GM18867 (cell line): Measurements from ENCODE around the gene QPRT.
"Not testable (repeated sequence)": the region's sequence is repeated elsewhere in the genome, so short reads cannot be mapped to it uniquely, and the experiment has no call there.

Source experiments
- ATAC-seq: cut with Tn5 transposase; IDR thresholded peaks from one replicate; pipeline ENCODE4 v1.9.1; 2021; ENCODE audit warnings: mild to moderate bottlenecking, moderate library complexity; ENCODE audit not compliant: unreplicated experiment

The QPRT gene

DNA sequence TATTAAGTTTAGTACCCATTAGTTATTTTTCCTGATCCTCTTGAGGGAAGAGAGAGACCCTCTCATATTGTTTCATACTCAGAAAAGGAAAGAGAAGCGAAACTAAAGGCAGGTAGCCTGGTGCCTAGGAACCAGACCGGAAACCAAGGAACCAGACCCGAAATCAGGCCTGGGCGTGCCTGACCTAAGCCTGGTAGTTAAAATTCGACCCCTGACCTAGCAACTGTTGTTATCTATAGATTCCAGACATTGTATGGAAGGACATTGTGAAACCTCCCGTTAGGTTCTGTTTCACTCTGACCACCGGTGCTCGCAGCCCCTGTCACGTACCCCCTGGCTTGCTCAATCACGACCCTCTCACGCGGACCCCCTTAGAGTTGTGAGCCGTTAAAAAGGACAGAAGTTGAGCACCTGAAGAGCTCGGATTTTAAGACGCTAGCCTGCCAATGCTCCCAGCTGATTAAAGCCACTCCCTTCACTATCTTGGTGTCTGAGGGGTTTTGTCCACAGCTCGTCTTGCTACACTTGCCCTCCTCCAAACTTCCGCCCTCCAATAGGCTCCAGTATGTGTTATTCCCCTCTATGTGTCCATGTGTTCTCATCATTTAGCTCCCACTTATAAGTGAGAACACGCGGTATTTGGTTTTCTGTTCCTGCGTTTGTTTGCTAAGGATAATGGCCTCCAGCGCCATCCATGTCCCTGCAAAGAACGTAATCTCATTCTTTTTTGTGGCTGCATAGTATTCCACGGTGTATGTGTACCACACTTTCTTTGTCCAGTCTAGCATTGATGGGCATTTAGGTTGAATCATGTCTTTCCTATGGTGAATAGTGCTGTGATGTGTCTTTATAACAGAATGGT, 10.7 kb downstream of the QPRT start:
- not testable (repeated sequence) for ATAC-seq

DNA sequence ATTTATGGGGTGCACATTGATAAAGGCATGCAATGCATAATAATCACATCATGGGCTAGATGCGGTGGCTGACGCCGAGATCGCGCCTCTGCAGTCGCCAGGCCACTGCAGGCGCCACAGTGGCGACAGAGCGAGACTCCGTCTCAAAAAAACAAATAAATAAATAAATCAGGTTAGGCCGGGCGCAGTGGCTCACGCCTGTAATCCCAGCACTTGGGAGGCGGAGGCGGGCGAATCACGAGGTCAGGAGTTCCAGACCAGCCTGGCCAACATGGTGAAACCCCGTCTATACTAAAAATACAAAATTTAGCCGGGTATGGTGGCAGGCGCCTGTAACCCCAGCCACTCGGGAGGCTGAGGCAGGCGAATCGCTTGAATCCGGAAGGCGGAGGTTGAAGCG, 13.6 kb downstream of the QPRT start:
- not testable (repeated sequence) for ATAC-seq

DNA sequence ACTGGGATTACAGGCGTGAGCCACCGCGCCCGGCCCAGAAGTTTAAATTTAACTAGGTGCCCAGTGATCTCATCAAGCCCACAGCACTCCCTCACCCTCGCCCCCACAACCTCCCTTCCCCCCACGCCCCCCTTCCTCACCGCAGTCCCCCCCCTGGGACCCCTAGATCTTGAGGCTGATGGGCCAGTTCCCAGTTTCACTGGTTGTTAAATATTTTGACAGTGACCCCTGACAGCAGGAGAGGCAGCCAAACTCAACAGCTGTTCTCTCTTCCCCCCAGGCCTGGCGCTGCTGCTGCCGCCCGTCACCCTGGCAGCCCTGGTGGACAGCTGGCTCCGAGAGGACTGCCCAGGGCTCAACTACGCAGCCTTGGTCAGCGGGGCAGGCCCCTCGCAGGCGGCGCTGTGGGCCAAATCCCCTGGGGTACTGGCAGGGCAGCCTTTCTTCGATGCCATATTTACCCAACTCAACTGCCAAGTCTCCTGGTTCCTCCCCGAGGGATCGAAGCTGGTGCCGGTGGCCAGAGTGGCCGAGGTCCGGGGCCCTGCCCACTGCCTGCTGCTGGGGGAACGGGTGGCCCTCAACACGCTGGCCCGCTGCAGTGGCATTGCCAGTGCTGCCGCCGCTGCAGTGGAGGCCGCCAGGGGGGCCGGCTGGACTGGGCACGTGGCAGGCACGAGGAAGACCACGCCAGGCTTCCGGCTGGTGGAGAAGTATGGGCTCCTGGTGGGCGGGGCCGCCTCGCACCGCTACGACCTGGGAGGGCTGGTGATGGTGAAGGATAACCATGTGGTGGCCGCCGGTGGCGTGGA, 15.6 kb downstream of the QPRT start:
- ATAC-seq: no peak

DNA sequence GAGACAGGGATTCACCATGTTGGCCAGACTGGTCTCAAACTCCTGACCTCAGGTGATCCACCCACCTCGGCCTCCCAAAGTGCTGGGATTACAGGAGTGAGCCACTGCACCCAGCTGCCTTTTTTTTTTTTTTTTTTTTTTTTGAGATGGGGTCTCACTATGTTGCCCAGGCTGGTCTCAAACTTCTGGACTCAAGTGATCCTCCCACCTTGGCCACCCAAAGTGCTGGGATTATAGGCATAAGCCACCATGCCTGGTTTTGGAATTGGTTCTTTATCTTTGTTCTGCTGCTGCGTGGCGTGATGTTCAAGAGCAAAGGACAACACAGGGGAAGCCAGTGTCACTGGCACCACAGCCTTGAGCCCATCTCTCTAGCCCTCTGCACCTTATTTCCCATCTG, 16.7 kb downstream of the QPRT start:
- not testable (repeated sequence) for ATAC-seq

DNA sequence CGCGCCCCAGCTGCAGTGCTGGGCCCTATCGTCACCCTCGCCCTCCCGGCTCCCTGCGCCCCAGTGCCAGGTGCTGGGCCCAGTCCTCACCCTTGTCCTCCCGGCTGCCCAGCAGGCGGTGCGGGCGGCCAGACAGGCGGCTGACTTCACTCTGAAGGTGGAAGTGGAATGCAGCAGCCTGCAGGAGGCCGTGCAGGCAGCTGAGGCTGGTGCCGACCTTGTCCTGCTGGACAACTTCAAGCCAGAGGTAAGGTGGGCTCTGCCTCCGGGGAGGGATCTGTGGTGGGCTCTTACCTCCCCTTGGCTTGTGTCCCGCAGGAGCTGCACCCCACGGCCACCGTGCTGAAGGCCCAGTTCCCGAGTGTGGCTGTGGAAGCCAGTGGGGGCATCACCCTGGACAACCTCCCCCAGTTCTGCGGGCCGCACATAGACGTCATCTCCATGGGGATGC, 17.9 kb downstream of the QPRT start:
- no peak for ATAC-seq

DNA sequence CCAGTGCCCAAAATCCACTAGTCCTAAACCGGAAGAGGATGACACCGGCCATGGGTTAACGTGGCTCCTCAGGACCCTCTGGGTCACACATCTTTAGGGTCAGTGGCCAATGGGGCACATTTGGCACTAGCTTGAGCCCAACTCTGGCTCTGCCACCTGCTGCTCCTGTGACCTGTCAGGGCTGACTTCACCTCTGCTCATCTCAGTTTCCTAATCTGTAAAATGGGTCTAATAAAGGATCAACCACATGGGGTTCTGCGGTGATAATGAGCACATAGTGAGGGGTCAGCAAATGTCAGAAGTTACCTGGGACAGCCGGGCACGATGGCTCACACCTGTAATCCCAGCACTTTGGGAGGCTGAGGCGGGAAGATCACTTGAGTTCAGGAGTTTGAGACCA, 18.4 kb downstream of the QPRT start:
- no peak for ATAC-seq

DNA sequence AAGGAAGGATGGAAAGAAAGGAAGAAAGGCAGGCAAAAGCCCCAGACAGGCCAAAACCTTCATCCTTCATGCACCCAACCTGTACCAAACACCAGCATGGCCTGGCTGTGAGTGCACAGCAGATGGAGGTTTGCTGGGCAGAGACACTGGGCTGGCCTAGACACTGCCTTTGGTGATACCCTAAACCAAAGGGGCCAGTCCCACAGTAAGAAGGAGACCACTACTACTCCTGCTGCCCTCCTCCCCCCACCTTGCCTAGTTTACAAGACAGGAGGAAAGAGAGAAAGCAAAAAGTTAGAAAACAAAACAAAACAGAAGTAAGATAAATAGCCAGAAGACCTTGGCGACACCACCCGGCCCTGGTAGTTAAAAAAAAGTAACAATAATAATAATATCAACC, 19.1 kb downstream of the QPRT start:
- no peak for ATAC-seq

DNA sequence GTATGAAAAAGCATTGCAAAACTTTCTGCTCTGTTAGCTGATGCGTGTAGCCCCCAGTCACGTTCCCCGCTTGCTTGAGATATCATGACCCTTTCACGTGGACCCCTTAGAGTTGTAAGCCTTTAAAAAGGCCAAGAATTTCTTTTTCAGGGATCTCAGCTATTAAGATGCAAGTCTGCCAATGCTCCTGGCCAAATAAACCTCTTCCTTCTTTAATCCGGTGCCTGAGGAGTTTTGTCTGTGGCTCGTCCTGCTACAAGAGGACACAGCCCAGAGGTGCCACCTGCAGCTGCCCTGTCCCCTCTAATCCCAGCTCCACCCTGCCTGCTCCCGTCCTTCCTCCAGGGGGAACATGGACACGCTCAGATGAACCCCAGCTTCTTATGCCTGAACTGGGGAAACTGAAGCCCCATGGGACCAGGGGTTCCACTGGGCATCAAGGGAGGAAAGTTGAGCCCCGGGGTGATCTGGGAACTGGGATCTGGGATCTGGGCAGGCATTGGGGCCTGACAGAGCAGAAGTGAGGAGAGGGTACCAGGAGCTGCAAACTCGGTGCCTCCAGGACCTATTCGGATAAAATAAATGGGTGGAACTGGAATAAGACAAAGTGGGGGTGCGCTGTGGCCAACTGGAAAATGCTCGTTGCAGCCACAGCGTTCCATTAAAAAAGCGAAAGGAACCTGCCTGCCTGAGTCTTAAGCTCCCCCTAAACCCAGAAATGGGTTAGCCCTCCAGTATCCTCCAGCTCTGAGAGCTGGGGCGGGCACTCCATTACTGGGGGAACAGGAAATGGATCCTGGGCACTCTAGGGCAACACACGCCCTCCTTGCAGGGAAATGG, 19.7 kb downstream of the QPRT start:
- no peak for ATAC-seq

DNA sequence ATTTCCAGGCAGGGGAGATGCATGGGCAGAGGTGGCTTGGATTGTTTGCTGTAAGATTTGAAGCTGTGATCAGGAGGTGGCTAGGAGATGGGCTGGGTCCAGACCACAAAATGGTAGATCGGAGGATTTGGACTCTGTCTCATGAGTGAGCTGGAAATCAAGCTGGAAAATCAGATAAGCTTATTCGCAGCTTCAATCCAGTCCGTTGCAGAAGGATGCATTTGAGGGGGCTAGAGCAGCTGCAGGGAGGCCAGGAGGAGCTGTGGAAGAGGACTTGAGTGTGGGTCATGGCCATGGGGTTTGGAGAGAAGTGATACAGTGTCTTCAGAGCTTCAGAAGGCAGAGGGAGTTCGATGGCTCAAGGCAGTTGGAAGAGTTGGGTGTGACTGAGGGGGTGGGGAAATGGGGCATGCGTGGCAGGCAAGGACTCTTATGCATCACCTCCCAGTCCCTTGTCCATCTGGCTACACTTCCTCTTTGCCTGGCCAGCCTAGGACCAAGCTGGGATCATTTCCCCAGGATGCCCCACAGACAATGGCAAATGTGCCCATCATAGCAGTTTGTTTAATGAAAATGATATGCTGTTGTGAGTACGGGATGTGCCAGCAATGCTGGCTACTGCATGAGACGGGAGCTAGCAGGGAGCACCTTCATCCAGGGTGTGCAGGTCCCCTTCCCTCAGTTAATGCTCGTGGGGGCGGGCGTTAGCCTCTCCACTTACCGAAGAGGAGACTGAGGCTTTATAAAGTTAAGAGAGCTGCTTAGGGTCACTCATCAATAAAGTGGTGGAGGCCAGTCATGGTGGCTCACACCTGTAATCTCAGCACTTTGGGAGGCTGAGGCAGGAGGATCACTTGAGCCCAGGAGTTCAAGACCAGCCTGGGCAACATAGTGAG, 20.6 kb downstream of the QPRT start:
- no peak for ATAC-seq

DNA sequence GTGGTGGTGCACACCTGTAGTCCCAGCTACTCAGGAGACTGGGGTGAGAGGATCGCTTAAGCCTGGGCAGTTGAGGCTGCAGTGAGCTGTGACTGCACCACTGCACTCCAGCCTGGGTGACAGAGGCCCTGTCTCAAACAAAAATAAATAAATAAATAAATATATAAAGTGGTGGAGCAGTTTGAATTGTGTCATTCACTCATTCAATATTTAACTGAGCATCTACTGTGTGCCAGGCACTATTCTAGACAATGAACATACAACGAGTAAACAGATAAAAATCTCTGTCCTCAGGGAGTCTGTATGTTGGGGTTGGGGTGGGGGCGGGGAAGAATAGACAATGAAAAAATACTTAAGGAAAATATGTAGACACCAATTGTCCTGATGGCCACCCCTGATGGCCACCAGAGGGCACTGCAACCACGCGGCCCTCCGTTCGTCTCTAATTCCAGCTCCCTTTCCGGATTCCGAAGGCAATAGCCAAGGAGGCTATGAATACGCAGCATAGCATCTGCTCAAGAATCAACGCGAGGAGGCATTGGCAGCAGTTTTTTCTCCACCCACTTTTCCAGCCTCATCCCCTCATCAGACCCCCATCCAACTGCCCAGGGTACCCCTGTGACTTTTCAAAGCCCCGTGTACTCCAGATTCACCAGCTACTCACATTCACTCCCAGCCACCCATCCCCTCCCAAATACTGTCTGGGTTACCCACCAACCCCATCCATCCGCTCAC, 21.4 kb downstream of the QPRT start:
- ATAC-seq: no peak

DNA sequence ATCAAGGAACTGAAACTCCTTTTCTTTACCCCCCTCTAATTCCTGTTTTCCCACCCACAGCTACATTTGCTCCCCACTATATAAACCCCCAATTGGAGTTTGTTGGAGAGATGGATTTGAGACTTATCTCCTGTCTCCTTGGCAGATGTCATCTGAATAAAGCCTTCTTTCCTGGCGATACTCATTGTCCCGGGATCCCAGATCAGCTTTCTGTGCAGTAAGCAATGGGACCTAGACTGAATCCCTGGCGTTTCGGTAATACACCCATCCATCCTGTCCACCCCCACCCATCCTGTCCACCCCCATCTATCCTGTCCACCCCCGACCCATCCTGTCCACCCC, 22.2 kb downstream of the QPRT start:
- no peak for ATAC-seq

DNA sequence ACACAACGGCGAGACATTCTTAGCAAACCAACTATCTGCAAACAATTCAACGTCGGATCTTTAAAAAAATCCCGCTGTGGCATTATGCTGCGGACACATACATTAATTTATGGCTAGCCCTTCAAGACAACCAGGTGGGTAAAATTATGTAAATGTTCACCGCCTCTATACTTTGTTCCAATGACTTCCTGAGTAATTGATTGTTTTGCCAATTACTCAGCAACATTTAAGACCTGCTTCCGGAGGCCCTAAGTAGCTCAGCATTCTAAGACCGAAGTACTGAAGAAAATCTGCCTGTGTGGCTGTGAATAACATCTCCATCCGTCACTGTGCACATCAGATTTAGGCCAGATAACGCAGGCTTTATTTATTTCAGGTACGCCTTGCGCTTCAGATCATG, 23.3 kb downstream of the QPRT start:
- no peak for ATAC-seq

DNA sequence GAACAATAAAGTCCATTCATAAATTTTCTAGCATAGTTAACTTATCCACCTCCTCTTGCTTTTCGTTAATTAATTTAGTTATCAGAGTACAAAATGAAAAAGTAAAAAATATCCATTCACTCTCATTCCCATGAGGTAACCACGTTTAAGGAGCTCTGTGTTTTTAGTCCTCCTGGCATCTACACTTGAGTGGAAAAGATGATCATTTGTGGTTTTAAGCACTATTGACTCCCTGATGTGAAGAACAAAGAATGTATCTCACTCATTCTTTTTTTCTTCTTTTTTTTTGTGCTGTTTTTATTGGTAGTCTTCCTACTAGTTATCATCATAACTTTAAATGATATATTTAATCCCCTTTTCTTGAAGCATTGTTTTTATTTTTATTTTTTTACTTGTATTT, 26.1 kb downstream of the QPRT start:
- no peak for ATAC-seq

DNA sequence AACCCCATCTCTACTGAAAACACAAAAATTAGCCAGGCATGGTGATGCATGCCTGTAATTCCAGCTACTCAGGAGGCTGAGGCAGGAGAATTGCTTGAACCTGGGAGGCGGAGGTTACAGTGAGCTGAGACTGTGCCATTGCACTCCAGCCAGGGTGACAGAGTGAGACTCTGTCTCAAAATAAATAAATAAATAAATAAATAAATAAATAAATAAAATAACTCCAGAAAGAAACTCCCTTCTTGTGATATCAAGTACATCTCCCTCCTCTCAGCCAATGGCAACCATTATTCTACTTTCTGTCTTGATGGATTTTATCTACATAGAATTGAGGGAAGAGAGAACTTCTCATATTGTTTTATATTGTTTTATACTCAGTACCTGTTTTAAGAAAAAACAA, 28.2 kb downstream of the QPRT start:
- not testable (repeated sequence) for ATAC-seq

DNA sequence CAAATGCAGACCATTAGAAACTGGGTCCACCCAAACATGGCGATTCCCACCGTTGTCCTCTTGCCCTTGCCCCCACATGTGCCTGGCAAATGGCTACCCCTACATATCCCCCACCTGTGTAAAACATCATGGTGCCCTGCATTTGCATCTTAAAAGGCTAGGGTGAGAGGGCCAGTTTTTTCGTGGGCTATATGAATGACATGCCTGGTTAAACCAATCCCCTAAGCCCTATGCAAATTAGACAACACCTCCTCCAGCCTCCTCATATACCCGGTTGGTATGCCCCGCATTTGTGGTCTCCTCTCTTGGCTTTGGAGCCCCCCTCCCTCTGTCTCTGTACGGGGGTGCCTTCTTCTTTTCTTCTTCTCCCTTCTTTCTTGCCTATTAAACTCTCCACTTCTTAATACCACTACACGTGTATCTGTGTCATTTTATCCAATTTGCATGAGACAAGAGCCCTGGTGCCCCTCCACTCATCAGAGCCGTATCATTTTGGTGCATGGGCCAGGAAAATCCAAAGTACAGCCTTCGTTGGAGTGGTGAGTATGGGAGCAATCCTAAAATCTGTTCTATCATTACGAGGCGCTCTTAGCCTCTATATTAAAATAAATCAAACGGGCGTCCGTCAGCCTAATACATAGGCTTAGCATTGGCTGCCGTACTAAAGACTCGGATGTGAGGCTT, 30.1 kb downstream of the QPRT start:
- no peak for ATAC-seq

DNA sequence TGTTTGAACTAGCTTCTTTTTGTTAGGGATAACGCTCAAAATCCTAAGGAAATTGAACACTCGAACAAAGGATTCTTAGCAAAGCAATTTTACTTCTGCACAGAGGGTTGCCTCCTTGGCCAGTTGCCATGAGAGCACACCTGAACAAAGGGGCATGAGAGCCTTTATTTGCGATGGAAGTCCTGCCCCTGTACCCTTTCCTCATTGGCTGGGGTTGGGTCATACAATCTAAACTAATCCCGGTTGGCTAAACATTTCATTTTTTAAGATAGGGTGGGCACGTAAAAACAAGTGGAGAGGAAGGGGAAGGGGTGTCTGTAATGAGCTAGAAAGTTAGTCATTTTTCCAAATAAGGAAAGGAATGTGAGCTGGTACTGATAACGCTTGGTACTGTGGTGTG, 30.7 kb downstream of the QPRT start:
- not testable (repeated sequence) for ATAC-seq

DNA sequence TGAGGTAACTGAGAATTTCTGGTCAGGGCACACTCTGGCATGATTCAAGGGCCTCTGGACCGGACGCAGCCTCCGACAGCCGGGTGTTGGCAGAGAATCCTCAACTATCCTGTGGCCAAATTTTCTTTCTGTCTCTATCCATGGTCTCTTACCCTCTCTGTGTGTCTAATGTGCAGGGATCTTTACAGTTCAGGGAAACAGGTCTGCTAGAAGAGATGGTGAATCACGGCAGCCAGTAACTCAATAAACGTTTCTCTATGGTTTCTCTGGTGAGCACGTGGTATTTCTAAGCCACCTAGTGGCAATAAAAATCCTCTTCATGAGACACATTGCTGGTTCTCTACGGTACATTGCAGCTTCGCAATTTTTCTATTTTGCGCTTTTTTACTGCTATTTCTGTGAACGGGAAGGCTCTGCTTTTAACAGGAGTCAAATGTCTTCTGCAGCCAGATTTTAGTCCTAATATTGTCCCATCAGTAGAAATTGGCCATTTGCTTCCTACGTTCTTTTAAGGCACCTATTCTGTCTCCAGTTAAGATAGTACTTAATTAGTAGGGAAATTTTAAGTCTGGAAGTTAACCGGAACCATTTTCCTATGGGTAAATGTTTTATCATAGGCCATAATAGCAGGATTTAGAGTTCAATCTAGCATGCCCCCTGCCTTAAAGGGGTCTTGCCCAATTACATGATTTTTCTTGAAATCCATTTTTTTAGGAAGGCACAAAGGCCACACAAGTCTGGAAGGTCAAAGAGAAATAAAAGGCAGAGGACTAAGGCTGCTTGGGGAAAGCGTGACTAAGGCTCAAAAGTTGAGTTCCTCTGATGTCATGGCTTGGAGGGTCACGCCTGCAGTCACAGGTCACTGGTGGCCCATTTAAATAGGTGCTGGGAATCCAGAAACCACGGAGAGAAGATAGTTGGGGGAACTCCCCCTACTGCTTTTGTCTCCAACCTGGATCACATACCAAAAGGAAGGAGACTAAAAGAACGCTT, 31.5 kb downstream of the QPRT start:
- ATAC-seq: no peak

DNA sequence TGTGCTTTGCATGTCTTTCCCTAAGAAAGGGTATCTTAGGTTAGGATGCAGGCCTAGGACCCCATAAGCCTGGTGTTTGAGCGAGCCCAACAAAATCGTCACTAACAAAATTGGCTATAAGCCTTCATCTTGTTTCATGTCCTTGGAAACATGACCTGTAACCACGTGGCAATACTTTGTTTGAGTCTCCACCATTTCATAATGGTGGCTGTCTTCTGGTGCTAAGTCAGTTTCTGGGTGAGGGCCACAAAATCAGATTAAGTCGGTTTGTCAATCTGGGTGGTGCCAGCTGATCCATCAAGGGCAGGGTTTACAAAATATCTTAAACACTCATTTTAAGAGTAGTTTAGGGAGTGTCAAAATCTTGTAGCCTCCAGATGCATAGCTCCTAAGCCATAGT, 33.8 kb downstream of the QPRT start:
- no peak for ATAC-seq
